Panc1 (cell line): ENCODE data around the gene HYAL1. TPM values are rescaled to one million over a fixed set of nuclear protein-coding genes. Genes with fewer than 3 reads are reported as not detected.

Experiments used
- ATAC-seq: fragments of 200-7000 bp; cut with Tn5 transposase; 2 replicates; pipeline ENCODE4 v1.9.1; 2020; ENCODE audit warnings: mild to moderate bottlenecking, moderate library complexity
- BruUV-seq: library from RNA; stranded (reverse); fragments of 400-500 nt; replicated peaks from 2 replicates; lab custom pipeline; 2021; lab: Mats Ljungman, UMichigan
- CTCF ChIA-PET: fragments of 300-600 bp; sonication (Branson Sonifier 250); formaldehyde crosslinking; loops from one replicate; lab custom pipeline; 2022; ENCODE audit warnings: antibody characterized with exemption; lab: Charles Lee
- POLR2A ChIA-PET: fragments of 300-600 bp; sonication (Branson Sonifier 250); formaldehyde crosslinking; loops from one replicate; lab custom pipeline; 2022; ENCODE audit warnings: antibody characterized with exemption; lab: Charles Lee
- DNase-seq: peaks from one replicate; pipeline ENCODE4 v3.0.0-alpha.2; 2010; ENCODE audit warnings: low read depth, low spot score
- H3K27ac ChIP-seq: 2 replicates; pipeline ENCODE4 v1.5.1; 2011; ENCODE audit warnings: mild to moderate bottlenecking, low read length, inconsistent platforms
- H3K27me3 ChIP-seq: fragments of 200-500 bp; sonication (Bioruptor generic); 2 replicates; pipeline ENCODE4 v1.6.0; 2014; ENCODE audit warnings: low read length, inconsistent platforms; ENCODE audit not compliant: control insufficient read depth, insufficient read depth
- H3K36me3 ChIP-seq: fragments of 200-500 bp; sonication (Bioruptor generic); 2 replicates; pipeline ENCODE4 v1.5.1; 2014; ENCODE audit warnings: inconsistent platforms, mild to moderate bottlenecking, low read length, moderate library complexity; ENCODE audit not compliant: control insufficient read depth, insufficient read depth
- H3K4me1 ChIP-seq: 2 replicates; pipeline ENCODE4 v1.5.1; 2011; ENCODE audit warnings: inconsistent platforms, mild to moderate bottlenecking, low read length, moderate library complexity; ENCODE audit not compliant: control insufficient read depth, insufficient read depth
- H3K4me3 ChIP-seq, 2 experiments: 2 replicates each; pipeline ENCODE4 v1.5.1; 2011 to 2012; ENCODE audit warnings: low read depth in 2 of 2, low read length in 2 of 2, mild to moderate bottlenecking in 2 of 2, inconsistent platforms in 1 of 2, moderate library complexity in 1 of 2
- H3K9me3 ChIP-seq: fragments of 200-500 bp; sonication (Bioruptor generic); 2 replicates; pipeline ENCODE4 v1.5.1; 2014; ENCODE audit warnings: low read depth, mild to moderate bottlenecking, inconsistent platforms, low read length, moderate library complexity; ENCODE audit not compliant: control insufficient read depth, insufficient read depth
- POLR2AphosphoS5 ChIP-seq: IDR thresholded peaks from 2 replicates; pipeline ENCODE4 v1.6.1; 2012; ENCODE audit warnings: mild to moderate bottlenecking, low read depth, low read length, moderate library complexity
- SIN3A ChIP-seq: IDR thresholded peaks from 2 replicates; pipeline ENCODE4 v1.6.1; 2012; ENCODE audit warnings: low read depth, mild to moderate bottlenecking, low read length, moderate library complexity, borderline replicate concordance; ENCODE audit not compliant: insufficient read depth
- TCF7L2 ChIP-seq: IDR thresholded peaks from 2 replicates; pipeline ENCODE4 v1.6.1; 2011; ENCODE audit warnings: mild to moderate bottlenecking, low read depth, low read length, inconsistent platforms
- in situ Hi-C: cut with HindIII; loops from 2 replicates; pipeline ENCODE4 v1.10.0; 2016; ENCODE audit warnings: low sequenced_read_pairs, low pct_unique_long_range_greater_than_20kb
- intact Hi-C: fragments of 100-400 bp; cut with micrococcal nuclease; formaldehyde crosslinking; loops from one replicate; pipeline ENCODE4 v1.10.0; 2022; ENCODE audit not compliant: unreplicated experiment
- total RNA-seq: library from RNA; stranded (reverse); gene quantifications from one replicate; pipeline ENCODE4 v1.2.1, GENCODE V29; 2021; ENCODE audit not compliant: unreplicated experiment
- TF ChIP-seq, protein P1 (sequence below), 2 experiments: IDR thresholded peaks; 2 replicates each; pipeline ENCODE4 v1.6.1; 2011 to 2012; ENCODE audit warnings: low read depth in 2 of 2, control low read depth in 1 of 2, low read length in 1 of 2, mild to moderate bottlenecking in 1 of 2, moderate library complexity in 1 of 2; ENCODE audit not compliant: insufficient read depth in 1 of 2
- TF ChIP-seq, protein P2 (sequence below): fragments of 450-650 bp; IDR thresholded peaks from 2 replicates; pipeline ENCODE4 v1.5.1; 2017; ENCODE audit warnings: mild to moderate bottlenecking

HYAL1 gene
- total RNA-seq, 1 experiment from 2014 or later, result 0.18 TPM

DNA sequence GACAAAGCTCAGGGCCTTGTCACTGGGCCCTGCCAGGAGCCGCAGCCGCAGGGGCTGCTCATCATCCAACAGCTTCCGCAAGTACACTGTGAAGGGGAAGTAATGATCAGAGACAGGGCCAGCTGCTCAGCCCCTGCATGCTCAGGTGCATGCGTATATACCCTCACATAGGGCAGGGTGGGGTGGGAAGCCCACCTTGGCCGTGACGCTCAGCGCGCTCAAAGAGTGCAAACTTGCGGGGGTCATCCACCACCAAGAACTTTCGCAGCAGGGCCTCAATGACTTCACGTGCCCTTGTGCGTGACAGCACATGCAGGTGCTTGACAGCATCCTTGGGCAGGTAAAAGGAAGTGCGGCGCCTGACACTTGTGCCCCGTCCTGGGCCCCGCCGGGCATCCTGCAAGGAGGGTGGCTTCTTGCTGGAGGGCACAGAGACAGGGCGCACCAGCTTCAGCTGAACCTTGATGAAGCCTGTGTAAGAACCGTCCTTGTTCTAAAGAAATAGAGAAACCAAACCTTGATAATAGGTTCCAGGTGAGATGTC, 28.1 kb upstream of the HYAL1 start:
- Histone ChIP-seq H3K4me3 (no peak overlapping the region), H3K9me3 (no peaks in the 10 kb centered on the region), H3K36me3 (peaks cover 15% of the 10 kb centered on the region), H3K27ac (no peak overlapping the region), H3K4me1 (peaks cover 23% of the 10 kb centered on the region), H3K27me3 (no peaks in the 10 kb centered on the region)
- ChIA-PET POLR2A (no interaction called here), CTCF (no interaction called here)
- BruUV-seq, result no TSS peak
- intact Hi-C loops, result no loop called here
- in situ Hi-C loops, result no loop called here
- TF ChIP-seq, protein P1, sequence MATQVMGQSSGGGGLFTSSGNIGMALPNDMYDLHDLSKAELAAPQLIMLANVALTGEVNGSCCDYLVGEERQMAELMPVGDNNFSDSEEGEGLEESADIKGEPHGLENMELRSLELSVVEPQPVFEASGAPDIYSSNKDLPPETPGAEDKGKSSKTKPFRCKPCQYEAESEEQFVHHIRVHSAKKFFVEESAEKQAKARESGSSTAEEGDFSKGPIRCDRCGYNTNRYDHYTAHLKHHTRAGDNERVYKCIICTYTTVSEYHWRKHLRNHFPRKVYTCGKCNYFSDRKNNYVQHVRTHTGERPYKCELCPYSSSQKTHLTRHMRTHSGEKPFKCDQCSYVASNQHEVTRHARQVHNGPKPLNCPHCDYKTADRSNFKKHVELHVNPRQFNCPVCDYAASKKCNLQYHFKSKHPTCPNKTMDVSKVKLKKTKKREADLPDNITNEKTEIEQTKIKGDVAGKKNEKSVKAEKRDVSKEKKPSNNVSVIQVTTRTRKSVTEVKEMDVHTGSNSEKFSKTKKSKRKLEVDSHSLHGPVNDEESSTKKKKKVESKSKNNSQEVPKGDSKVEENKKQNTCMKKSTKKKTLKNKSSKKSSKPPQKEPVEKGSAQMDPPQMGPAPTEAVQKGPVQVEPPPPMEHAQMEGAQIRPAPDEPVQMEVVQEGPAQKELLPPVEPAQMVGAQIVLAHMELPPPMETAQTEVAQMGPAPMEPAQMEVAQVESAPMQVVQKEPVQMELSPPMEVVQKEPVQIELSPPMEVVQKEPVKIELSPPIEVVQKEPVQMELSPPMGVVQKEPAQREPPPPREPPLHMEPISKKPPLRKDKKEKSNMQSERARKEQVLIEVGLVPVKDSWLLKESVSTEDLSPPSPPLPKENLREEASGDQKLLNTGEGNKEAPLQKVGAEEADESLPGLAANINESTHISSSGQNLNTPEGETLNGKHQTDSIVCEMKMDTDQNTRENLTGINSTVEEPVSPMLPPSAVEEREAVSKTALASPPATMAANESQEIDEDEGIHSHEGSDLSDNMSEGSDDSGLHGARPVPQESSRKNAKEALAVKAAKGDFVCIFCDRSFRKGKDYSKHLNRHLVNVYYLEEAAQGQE (IDR thresholded peaks at IDR 0.05; ENCODE audit: insufficient read depth in 1 of 2, low read depth in 2 of 2, low read length in 1 of 2), result no peak
- TF ChIP-seq, protein P2, sequence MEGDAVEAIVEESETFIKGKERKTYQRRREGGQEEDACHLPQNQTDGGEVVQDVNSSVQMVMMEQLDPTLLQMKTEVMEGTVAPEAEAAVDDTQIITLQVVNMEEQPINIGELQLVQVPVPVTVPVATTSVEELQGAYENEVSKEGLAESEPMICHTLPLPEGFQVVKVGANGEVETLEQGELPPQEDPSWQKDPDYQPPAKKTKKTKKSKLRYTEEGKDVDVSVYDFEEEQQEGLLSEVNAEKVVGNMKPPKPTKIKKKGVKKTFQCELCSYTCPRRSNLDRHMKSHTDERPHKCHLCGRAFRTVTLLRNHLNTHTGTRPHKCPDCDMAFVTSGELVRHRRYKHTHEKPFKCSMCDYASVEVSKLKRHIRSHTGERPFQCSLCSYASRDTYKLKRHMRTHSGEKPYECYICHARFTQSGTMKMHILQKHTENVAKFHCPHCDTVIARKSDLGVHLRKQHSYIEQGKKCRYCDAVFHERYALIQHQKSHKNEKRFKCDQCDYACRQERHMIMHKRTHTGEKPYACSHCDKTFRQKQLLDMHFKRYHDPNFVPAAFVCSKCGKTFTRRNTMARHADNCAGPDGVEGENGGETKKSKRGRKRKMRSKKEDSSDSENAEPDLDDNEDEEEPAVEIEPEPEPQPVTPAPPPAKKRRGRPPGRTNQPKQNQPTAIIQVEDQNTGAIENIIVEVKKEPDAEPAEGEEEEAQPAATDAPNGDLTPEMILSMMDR, result no peak
- TF ChIP-seq SIN3A, result no peak
- TF ChIP-seq TCF7L2, result no peak
- TF ChIP-seq POLR2AphosphoS5, result no peak
- ATAC-seq (no peak), DNase-seq (no peak)

DNA sequence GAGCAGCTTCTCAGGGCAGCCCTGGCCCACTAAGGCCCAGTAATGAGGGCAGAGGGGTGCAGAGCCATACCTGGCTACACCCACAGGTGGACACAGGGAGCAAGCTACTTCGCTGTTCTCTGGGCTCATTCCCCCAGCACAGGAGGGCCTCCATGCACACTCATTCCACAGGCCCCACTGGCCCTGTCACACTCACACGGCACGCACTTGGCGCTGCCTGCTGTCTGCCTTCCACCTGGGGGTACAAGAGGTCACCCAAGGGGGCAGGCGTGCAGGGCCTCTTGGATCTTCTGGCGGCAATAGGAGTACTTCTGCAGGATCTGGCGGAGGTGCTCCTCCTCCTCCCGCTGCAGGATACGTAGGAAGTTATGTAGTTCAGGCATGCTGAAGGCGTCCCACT, 27.0 kb upstream of the HYAL1 start:
- Histone ChIP-seq H3K27me3 (no peaks in the 10 kb centered on the region), H3K36me3 (peaks cover 11% of the 10 kb centered on the region), H3K4me3 (no peak overlapping the region), H3K9me3 (no peaks in the 10 kb centered on the region), H3K27ac (no peak overlapping the region), H3K4me1 (peaks cover 23% of the 10 kb centered on the region)
- intact Hi-C loops, result no loop called here
- DNase-seq, result no peak
- POLR2A ChIA-PET, result no interaction called here
- in situ Hi-C loops, result no loop called here
- CTCF ChIA-PET, result no interaction called here
- no TSS peak for BruUV-seq
- TF ChIP-seq TCF7L2 (no peak), SIN3A (no peak), POLR2AphosphoS5 (no peak)
- TF ChIP-seq, protein P1 (IDR thresholded peaks at IDR 0.05; ENCODE audit: insufficient read depth in 1 of 2, low read depth in 2 of 2, low read length in 1 of 2), result no peak
- TF ChIP-seq, protein P2, result no peak
- no peak for ATAC-seq
